ENCODE results near the gene CEACAM21. TPM values are rescaled to one million over a fixed set of nuclear protein-coding genes. Genes with fewer than 3 reads are reported as not detected.

CEACAM21 gene
- polyA plus RNA-seq, 1 of the 3 experiments (the other 2 are of a cell fraction): not detected

GRCh38 chr19:41543582-41543981 lies 32.4 kb upstream of the CEACAM21 start:
- no peaks in the 10 kb centered on the region for H3K4me1 ChIP-seq (ENCODE audit: control insufficient read depth in 1 of 2, insufficient read depth in 2 of 2, low read depth in 1 of 2, low read length in 1 of 2)
- no peak for TF ChIP-seq TAF1 (IDR thresholded peaks at IDR 0.05; ENCODE audit: borderline replicate concordance, low read depth, low read length)
- no peak for TF ChIP-seq POLR2AphosphoS5 (IDR thresholded peaks at IDR 0.05; ENCODE audit: low read depth, low read length)
- TF ChIP-seq SIN3A (IDR thresholded peaks at IDR 0.05; ENCODE audit: borderline replicate concordance, low read depth, low read length): no peak
- TF ChIP-seq TEAD4 (IDR thresholded peaks at IDR 0.05; ENCODE audit: borderline replicate concordance, insufficient read depth): no peak
- TF ChIP-seq MXI1 (IDR thresholded peaks at IDR 0.05; ENCODE audit: low read depth, low read length): no peak
- no peak overlapping the region for H3K4me2 ChIP-seq
- no peaks in the 10 kb centered on the region for H3K79me2 ChIP-seq (ENCODE audit: insufficient read depth)
- ChIA-PET CTCF (no interaction called here), POLR2A (no interaction called here)
- H3K4me3 ChIP-seq (ENCODE audit: low read depth in 2 of 2, low read length in 1 of 2): no peak overlapping the region
- no peak overlapping the region for H3K27ac ChIP-seq (ENCODE audit: low read depth in 2 of 2, low read length in 1 of 2)
- no peak overlapping the region for H2AFZ ChIP-seq (ENCODE audit: low read depth)
- WGBS (ENCODE audit: low lambda C conversion rate): 5% methylated on average over 2 of the region's 2 CpGs
- H3K27me3 ChIP-seq (ENCODE audit: insufficient read depth): peaks cover 61% of the 10 kb centered on the region; the same call in 1 of the 2 replicates
- no peaks in the 10 kb centered on the region for H4K20me1 ChIP-seq (ENCODE audit: insufficient read depth)
- no peaks in the 10 kb centered on the region for H3F3A ChIP-seq (replicated peaks; ENCODE audit: insufficient read depth)
- no peak for DNase-seq
- H3K36me3 ChIP-seq (replicated peaks in 1 of 2; ENCODE audit: control insufficient read depth in 1 of 2, insufficient read depth in 2 of 2, low read length in 1 of 2): no peaks in the 10 kb centered on the region
- no peaks in the 10 kb centered on the region; the same call in 1 of the 2 replicates for H3K9me3 ChIP-seq
- H3K9me2 ChIP-seq: no peaks in the 10 kb centered on the region
- H3K9ac ChIP-seq: no peak overlapping the region

- POLR2A ChIA-PET: no interaction called here
- TF ChIP-seq, protein P1, sequence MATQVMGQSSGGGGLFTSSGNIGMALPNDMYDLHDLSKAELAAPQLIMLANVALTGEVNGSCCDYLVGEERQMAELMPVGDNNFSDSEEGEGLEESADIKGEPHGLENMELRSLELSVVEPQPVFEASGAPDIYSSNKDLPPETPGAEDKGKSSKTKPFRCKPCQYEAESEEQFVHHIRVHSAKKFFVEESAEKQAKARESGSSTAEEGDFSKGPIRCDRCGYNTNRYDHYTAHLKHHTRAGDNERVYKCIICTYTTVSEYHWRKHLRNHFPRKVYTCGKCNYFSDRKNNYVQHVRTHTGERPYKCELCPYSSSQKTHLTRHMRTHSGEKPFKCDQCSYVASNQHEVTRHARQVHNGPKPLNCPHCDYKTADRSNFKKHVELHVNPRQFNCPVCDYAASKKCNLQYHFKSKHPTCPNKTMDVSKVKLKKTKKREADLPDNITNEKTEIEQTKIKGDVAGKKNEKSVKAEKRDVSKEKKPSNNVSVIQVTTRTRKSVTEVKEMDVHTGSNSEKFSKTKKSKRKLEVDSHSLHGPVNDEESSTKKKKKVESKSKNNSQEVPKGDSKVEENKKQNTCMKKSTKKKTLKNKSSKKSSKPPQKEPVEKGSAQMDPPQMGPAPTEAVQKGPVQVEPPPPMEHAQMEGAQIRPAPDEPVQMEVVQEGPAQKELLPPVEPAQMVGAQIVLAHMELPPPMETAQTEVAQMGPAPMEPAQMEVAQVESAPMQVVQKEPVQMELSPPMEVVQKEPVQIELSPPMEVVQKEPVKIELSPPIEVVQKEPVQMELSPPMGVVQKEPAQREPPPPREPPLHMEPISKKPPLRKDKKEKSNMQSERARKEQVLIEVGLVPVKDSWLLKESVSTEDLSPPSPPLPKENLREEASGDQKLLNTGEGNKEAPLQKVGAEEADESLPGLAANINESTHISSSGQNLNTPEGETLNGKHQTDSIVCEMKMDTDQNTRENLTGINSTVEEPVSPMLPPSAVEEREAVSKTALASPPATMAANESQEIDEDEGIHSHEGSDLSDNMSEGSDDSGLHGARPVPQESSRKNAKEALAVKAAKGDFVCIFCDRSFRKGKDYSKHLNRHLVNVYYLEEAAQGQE (IDR thresholded peaks at IDR 0.05; ENCODE audit: low read depth, low read length): no peak
- TF ChIP-seq NFIC (IDR thresholded peaks at IDR 0.05; ENCODE audit: borderline replicate concordance) (no peak), FOSL2 (IDR thresholded peaks at IDR 0.05; ENCODE audit: borderline replicate concordance, low read depth) (no peak), ZBTB33 (IDR thresholded peaks at IDR 0.05; ENCODE audit: borderline replicate concordance, low read depth) (no peak), CHD2 (IDR thresholded peaks at IDR 0.05; ENCODE audit: low read length, partially characterized antibody) (no peak), YY1 (IDR thresholded peaks at IDR 0.05; ENCODE audit: low read depth) (no peak), POLR2AphosphoS5 (IDR thresholded peaks at IDR 0.05; ENCODE audit: low read depth, low read length) (no peak), RXRA (IDR thresholded peaks at IDR 0.05; ENCODE audit: borderline replicate concordance, low read depth) (no peak), TCF12 (IDR thresholded peaks at IDR 0.05) (no peak), RAD21 (IDR thresholded peaks at IDR 0.05; ENCODE audit: low read length) (no peak), NRF1 (IDR thresholded peaks at IDR 0.05; ENCODE audit: low read depth, low read length) (no peak), RFX5 (IDR thresholded peaks at IDR 0.05; ENCODE audit: low read length) (no peak), ELF1 (IDR thresholded peaks at IDR 0.05) (no peak), FOXM1 (IDR thresholded peaks at IDR 0.05; ENCODE audit: low read depth) (no peak), EP300 (IDR thresholded peaks at IDR 0.05; ENCODE audit: borderline replicate concordance in 1 of 2, low read depth in 1 of 2, low read length in 1 of 2) (no peak), GABPA (IDR thresholded peaks at IDR 0.05; ENCODE audit: low read depth) (no peak), MEF2A (IDR thresholded peaks at IDR 0.05; ENCODE audit: borderline replicate concordance, low read depth) (no peak), JUND (IDR thresholded peaks at IDR 0.05) (no peak), SIN3A (IDR thresholded peaks at IDR 0.05; ENCODE audit: borderline replicate concordance, low read depth, low read length) (no peak), EZH2phosphoT487 (IDR thresholded peaks at IDR 0.05; ENCODE audit: borderline replicate concordance, low read depth) (no peak)
- Histone ChIP-seq H3K9ac (no peak overlapping the region), H3K9me2 (no peaks in the 10 kb centered on the region), H4K20me1 (ENCODE audit: insufficient read depth) (no peaks in the 10 kb centered on the region), H3K4me3 (ENCODE audit: low read depth in 2 of 2, low read length in 1 of 2) (no peak overlapping the region), H3F3A (replicated peaks; ENCODE audit: insufficient read depth) (no peaks in the 10 kb centered on the region), H3K27me3 (ENCODE audit: insufficient read depth) (peaks cover 61% of the 10 kb centered on the region), H3K4me2 (no peak overlapping the region), H3K27ac (ENCODE audit: low read depth in 2 of 2, low read length in 1 of 2) (no peak overlapping the region), H3K9me3 (no peaks in the 10 kb centered on the region; the same call in 1 of the 2 replicates), H3K79me2 (ENCODE audit: insufficient read depth) (no peaks in the 10 kb centered on the region), H2AFZ (ENCODE audit: low read depth) (no peak overlapping the region), H3K4me1 (ENCODE audit: control insufficient read depth in 1 of 2, insufficient read depth in 2 of 2, low read depth in 1 of 2, low read length in 1 of 2) (no peaks in the 10 kb centered on the region), H3K36me3 (replicated peaks in 1 of 2; ENCODE audit: control insufficient read depth in 1 of 2, insufficient read depth in 2 of 2, low read length in 1 of 2) (no peaks in the 10 kb centered on the region)
- WGBS (ENCODE audit: low lambda C conversion rate): 4% methylated on average over 6 of the region's 6 CpGs
- DNase-seq: no peak
- CTCF ChIA-PET: interaction anchor here (1.1 to 1.3 kb wide), 2 partner anchors 18 to 24 kb away, joined by 5 to 8 read pairs; no protein-coding TSS in a partner anchor
Measured at GRCh38 chr19:41545547-41545946, 30.4 kb upstream of the CEACAM21 start.
